Measurements from ENCODE around the gene DLGAP4.
A peak's percentile ranks its signal among the peaks of the same experiment; 100 is the strongest.

Gene DLGAP4

DNA sequence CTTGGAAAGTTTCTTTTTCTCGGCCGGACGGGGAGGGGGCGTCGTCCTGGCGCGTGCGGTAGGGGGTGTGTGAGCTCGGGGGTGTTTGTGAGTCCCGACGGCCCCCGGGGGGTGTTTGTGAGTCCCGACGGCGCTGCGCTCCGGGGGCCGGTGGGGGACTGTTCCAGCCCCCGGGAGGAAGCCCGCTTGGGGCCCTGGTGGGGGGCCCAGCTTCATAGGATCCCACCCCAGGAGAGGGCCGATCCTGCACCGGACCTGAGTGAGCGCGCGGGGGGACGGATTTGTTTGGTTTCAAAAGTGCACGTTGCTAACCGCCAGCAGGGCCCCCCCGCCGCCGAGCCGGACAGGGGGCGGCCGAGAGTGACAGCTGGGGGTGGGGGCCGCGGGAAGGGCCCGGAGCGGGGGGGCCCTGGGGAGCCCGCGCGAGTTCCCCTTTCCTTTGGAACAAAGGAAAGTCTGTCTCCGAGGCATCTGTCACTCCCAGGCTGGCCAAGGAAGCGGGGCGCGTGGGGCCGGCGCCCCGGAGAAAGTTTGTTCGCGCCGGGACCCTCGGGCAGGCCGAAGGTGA is 267.7 kb downstream of the DLGAP4 start:
- DNase-seq, result no peak

DNA sequence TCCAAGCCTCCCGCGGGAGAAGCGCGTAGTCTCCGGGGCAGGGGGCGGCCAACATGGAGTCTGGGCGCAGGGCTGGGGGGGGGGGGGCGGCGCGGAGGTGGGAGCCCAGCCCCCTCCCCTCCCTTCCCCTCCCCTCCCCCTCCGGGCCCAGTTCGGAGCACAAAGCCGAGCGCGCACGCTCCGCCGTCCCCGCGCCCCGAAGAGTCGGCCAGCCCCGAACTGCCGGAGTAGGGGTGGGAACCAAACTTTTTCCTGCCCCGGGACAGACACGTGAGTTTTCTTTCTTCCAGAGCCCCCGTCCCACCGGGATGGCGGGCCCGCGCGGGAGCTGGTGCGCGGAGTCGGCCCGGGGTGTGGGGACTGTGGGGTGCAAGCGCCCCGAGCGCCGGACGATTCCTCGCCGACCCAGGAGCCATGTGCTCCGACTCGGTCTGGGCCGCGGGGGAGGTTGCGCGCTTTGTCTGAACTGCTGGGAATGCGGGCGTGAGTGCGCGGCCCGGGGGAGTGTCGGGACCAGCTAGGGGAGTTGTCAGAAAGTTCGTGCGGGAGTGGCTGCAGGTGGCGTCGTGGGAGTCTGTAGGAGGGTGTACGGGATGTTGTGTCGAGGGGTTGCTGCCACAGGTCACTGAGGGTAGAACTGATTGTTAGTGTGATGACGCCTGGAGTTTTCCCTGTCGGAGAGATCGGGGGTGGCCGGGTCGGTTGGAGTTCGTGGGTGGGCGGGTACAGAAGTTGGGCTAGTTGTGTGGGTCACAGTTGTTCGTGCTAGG is 268.4 kb downstream of the DLGAP4 start:
- peak in 2 of 3 experiments; percentile 53 to 54 for DNase-seq

DNA sequence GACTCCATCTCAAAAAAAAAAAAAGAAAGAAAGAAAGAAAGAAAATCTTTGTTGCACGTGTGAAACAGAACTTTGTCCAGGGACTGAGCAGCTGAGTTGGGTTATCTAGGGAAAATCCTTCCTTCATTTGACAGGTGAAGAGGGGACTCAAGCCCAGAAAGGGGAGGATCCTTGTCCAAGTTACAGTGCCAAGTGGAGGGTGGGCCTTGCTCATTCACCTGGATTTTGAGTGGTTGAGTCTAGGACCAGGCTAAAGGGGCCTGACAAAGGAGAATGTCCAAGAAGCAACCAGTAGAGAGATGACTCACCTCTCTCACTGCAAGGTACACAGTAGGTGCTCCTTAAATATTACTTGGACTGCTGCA is 269.9 kb downstream of the DLGAP4 start:
- DNase-seq, result no peak
